NCI-H187 treated with DMSO at 0.1 percent for 48 hours (cell line): ENCODE results near the gene ATP6V0E2.

Source experiments
- DNase-seq: peaks from one replicate; lab custom pipeline; 2025; lab: John Stamatoyannopoulos, UW

ATP6V0E2 gene

DNA sequence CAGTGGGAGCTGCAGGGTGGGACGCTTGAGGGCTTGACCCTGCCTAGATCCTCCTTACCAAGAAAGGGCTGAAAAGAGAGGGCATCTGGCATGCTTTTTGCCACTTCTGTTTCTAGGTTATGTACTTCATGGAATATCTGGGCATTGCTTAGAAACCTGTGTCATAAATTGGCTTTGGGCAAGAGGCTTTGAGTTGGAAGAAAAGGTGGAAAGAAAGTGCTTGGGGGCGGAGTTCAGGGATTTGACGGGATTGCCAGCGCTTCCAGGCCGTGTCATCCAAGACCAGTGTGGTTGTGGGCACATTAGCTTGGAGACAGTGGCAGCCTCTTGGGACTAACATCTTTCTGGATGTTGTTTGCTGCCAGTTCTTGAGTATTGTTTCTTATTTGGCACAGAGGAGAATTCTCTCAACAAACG, 34.8 kb upstream of the ATP6V0E2 start:
- no peak for DNase-seq

DNA sequence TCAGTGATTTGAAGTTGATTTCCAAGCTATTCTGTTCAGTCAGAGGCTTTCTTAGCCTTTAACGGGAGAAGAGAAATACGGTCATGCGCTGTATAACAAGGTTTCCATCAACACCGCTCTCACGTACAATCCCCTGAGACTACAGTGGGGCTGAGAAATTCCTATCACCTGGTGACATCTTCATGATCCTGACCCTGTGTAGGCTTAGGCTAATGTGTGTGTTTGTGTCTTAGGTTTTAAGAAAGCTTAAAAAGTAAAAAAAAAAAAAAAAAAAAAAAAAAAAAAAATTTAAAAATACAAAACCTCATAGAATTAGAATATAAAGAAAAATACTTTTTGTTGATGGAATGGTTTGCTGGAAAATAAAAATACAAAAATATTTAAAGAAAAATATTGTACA, 33.8 kb upstream of the ATP6V0E2 start:
- DNase-seq: no peak

DNA sequence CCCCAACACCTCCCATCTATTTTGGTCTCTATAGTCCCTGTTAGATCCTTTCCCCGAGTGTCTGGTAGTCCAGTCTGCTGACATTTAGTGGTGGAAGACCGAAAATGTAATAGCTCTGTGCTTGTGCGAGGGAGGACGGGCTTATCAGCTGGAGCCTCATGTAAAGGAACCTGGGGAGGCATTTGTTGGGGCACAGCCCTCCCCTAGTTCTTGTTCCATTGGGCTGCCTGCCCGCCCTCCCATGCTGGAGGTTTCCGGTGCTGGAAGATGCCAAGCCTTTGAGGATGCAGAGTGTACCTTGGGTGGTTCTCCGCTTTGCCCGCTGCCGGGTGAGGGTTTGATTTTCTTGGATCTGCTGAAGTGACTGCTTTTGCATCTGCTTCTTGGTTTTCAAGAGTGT, 30.2 kb upstream of the ATP6V0E2 start:
- no peak for DNase-seq

- DNase-seq: no peak
Observed at GRCh38 chr7:149844445-149844844, 29.3 kb upstream of the ATP6V0E2 start.

DNA sequence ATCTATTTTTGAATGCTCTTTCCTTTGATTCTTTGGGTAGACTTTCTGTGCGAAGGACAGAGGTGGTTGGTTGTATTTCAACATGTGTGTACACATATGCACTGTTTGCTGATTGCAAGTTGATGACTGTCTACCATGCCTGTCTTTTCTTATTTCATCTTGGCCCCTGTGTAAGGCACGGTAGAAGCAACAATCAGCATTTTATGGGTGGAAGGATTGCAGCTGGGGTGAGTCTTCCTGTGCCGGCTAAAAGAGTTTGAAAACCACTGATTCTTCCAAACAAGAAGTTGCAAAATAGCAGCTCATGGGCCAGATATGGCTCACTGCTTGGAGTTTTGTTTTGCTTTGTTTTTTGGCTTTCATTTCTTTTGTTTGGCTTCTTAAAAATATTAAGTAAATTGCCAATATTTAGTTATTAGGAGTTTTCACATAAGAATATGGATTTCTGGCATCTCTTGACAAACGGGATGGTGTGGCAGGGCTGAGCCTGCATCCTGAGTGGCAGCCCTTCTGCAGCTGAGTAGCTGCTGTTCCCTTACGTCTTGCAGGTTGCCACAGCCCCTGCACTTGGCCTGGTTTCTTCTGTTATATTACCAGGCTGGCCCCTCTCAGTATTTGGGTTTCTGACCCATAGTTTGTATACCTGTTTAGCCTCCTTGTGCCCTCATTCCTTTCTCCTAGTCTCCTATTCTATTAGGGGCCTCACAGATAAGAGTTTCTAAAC, 28.4 kb upstream of the ATP6V0E2 start:
- no peak for DNase-seq

DNA sequence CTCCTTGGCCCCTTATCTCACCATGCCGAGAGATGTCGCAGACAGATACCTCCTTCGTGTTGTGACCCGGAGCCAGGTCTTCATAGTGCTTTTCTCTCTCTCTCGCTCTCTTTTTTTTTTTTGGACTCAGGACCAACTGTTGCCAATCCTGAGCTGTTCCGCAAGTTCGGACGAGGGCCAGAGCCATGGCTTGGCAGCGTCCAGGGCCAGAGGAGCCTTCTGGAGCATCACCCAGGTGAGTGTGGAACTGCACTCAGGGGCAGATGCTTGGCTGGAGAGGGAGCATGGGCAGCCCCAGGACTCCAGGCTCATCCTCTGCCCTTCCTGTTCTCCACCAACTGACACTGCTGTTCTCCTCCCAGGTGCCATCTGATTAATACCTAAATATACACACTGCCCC, 27.7 kb upstream of the ATP6V0E2 start:
- no peak for DNase-seq

DNA sequence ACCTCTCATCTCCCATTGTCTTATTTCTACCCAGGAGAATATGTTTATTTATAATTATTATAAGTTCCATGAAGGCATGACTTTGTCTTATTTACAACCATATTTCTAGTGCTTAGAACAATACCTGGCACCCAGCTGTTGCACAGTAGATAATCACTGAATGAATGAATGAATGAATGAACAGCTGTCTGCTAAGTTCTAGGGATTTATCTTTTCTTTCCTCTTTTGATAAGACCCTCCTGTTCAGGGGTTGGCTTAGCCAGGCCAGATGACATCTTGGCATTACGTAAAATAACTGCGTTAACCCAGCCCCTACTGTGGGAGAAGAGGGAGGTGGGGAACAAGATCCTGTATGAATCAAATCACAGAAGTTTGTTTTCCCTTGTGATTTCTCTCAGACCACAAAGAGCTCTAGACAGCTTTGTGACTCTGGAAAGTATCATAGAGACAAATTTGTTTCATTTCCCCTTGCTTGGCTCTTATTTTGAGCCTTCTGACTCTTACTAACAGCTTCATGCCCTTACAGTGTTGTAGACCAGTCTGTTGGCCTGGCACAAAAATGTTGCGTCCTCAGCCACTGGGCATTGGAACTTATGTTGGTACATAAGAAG, 27.2 kb upstream of the ATP6V0E2 start:
- DNase-seq: no peak

- no peak for DNase-seq
Observed at GRCh38 chr7:149849174-149849573, 24.6 kb upstream of the ATP6V0E2 start.

- no peak for DNase-seq
Observed at GRCh38 chr7:149850007-149850594, 23.7 kb upstream of the ATP6V0E2 start.

DNA sequence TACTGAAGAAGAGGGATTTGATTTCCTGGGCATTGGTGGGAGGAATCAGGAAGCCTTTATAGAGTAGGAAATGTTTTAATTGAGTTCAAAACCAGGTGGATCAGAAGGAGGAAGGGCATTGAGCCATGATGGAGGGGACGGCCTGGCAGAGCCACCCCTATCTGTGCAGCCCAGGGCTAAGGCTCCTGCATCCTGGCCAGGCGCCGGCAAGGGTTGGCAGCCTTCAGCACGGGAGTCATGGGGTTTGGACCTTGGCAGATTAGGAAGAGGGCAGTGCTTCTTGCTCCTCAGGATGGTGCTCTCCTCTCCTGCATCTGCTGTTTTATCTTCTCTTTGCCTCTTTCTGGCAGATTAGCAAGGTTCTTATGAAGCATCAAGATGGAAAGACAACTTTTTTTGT, 23.1 kb upstream of the ATP6V0E2 start:
- no peak for DNase-seq

DNA sequence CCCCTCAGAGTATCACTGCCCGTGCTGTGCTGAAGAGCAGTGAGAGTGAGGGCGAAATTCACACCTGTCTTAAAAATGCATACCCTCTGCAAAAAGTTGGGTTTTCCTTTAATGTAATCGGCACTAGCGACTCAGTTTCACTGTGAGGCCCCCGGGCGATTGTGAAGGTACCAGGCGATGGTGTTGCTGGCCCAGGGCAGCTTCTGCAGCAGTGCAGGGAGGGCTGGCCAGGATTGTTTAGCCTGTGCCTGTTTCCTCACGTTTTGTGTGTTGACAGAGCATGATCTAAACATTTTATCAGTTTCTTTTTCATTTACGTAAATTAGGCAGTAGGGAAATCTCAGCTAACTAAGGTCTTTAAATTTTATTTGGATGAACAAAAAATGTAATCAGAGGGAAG, 22.3 kb upstream of the ATP6V0E2 start:
- DNase-seq: no peak

DNA sequence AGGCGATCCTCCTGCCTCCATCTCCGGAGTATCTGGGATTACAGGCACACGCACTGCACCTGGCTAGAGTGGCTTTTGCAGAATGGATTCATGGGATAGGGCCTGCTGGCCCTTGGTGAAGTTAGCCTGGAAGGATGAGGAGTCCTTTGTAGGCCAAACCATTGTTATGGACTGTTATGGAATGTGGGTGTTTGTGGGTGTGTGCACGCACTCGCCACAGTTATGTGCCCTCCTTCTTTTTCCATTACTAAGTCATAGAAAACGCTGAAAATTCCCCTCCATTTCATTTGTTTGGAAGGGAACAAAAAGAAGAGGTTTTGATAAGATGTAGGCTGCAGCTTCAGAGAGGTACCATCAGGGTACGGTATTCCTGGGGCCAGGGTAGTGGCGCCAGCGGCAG, 20.6 kb upstream of the ATP6V0E2 start:
- no peak for DNase-seq

- peak; percentile 75 for DNase-seq
Observed at GRCh38 chr7:149854611-149855360, 19.0 kb upstream of the ATP6V0E2 start.

DNA sequence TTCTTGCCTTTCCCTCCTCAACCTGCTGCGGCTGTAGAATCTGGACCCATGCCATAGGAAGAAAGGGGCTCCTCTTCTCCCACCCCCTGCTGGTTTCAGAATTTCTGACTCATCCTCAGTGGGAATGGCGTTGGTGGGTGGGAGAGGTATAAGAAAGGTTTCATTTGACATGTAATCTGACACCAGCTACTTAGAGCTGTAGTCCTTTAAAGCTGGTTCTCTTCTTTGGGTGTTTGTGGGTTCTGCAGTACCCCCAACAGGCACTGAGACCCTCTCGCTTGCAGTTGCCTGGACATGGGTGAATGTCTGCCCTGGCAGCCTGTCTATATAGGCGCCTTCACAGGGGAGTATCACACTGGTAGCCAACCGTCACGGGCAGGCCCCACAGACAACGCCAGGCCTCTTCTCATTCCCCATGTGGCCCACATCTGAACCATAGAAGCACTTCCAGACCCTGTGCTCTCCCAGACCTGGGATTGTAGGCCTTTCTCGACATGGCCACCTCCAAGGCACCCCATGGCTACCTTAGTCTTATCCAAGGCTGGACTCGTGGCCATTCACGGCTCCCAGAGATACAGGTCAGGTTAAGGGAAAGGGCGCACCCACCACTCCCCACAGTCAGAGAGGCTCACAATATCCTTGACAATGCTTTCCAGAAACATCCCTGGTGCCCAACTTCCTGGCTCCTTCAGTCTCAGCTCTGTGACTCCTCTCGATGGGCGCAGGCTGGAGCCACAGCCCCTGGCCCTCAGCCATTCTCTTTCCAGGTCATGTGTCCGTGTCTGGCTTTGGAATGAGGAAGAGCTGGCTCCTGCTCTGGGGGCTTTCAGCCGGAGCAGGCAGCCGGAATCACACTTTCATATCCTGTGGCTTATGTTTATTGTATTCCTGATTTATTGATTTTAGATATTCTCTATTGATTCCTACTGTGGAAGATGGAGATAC, 18.1 kb upstream of the ATP6V0E2 start:
- DNase-seq: no peak

DNA sequence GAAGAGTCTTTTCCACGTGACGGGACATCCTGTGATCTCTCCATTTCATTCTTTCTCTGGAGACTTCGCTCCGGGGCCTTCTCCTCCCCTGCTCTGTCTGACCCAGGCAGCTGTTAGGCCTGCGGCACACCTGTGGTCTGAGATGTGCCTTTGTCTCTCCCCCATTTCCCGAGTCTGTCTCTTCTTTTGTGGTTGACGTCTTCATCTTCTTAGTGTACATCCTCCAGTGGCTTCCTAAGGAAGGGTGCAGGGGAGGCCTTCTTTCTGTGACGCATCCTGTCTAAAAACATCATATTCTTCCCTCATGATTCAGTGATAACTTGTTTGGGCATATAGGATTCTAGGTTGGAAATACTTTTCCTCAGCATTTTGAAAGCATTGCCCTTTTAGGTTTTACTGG, 17.2 kb upstream of the ATP6V0E2 start:
- no peak for DNase-seq

DNA sequence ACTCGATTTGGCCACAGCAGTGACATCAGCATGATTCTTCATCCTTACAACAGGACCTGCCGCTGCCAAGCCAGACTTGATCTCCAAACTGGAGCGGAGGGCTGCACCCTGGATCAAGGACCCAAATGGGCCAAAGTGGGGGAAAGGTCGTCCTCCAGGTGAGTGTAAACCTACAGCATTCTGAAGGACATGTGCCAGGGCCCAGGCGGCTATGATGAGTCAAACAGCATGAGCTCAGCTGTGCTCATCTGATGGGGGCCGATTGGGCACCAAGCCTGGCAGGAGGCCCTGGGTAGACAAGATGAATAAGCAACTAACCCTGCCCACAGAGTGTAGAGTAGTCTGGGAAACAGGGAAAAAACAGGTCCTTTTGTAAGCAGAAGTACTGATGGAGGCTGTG, 14.4 kb upstream of the ATP6V0E2 start:
- DNase-seq: no peak

GRCh38 chr7:149859876-149860275, 13.9 kb upstream of the ATP6V0E2 start:
- DNase-seq: no peak

- no peak for DNase-seq
Observed at GRCh38 chr7:149860821-149861727, 12.7 kb upstream of the ATP6V0E2 start.

- no peak for DNase-seq
Observed at GRCh38 chr7:149861728-149862045, 12.1 kb upstream of the ATP6V0E2 start.

DNA sequence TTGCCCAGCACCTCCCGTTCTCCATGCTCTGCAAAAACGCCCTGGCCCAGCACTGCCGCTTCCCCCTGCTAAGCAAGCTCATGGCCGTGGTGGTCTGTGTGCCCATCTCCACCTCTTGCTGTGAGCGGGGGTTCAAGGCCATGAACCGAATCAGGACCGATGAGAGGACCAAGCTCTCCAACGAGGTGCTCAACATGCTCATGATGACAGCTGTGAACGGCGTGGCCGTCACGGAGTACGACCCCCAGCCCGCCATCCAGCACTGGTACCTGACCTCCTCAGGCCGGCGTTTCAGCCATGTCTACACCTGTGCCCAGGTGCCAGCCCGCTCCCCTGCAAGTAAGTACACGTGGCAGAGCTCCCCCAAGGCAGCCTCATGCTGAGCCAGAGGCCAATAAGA, 11.6 kb upstream of the ATP6V0E2 start:
- DNase-seq: no peak

DNA sequence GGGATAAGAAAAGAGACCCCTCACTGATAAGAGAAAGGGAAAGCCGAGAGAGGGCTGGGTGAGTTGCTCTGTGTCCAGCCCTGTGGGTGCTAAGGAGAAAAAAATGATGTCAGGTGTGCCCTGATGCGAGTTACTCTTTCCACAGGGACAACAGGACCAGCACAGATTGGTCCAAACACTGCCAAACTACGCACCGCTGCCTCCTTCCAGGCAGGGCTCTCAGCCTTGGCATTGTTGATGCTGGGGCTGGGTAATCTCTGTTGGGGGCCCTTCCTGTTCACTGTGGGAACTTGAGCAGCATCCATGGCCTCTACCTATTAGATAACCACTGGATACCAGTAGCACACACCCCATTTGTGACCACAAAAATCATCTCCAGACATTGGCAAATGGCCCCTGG, 10.3 kb upstream of the ATP6V0E2 start:
- no peak for DNase-seq
